ENCODE measurements around the gene NEUROD2. TPM values are rescaled to one million over a fixed set of nuclear protein-coding genes. Genes with fewer than 3 reads are reported as not detected.

The NEUROD2 gene
- total RNA-seq, 2 experiments from 2014 or later = not detected

- no peak overlapping the region for H3K4me3 Mint-ChIP-seq
- H3K9me3 Mint-ChIP-seq = no peaks in the 10 kb centered on the region
- ATAC-seq (ENCODE audit: poor library complexity) (no peak), DNase-seq (no peak)
- POLR2A ChIA-PET = no interaction called here
- H3K27me3 ChIP-seq (ENCODE audit: control insufficient read depth in 1 of 2, insufficient read depth in 2 of 2, low read length in 2 of 2) = no peaks in the 10 kb centered on the region
- H3K27me3 Mint-ChIP-seq = no peaks in the 10 kb centered on the region
- H3K4me1 Mint-ChIP-seq (ENCODE audit: low read depth) = no peaks in the 10 kb centered on the region
- TF ChIP-seq CTCF (IDR thresholded peaks at IDR 0.05) = no peak
- H3K9me3 ChIP-seq (ENCODE audit: control insufficient read depth in 1 of 2, insufficient read depth in 1 of 2, low read length in 2 of 2) = no peaks in the 10 kb centered on the region
- H3K36me3 ChIP-seq (ENCODE audit: insufficient read depth, low read length) = peaks cover 75% of the 10 kb centered on the region
- H3K4me1 ChIP-seq (ENCODE audit: insufficient read depth, low read length) = no peaks in the 10 kb centered on the region
- no peak overlapping the region for H3K27ac Mint-ChIP-seq
- H3K36me3 Mint-ChIP-seq (ENCODE audit: low read depth) = peaks cover 81% of the 10 kb centered on the region
- no peak overlapping the region for H3K27ac ChIP-seq (ENCODE audit: low read depth in 1 of 2, low read length in 2 of 2)
- CTCF ChIA-PET = interaction anchor here (3.1 kb wide), 1 partner anchor 9 kb away, joined by 7 read pairs; no protein-coding TSS in a partner anchor
- no peak overlapping the region for H3K4me3 ChIP-seq (ENCODE audit: low read length)
- intact Hi-C loops (cut with DNase I, micrococcal nuclease) = loop anchor here in 1 of 2 experiments (10.0 kb wide), 1 partner anchor 468 kb away; no protein-coding TSS in a partner anchor
These were observed 51.3 kb downstream of the NEUROD2 start for GRCh38 chr17:39556423-39556822.

GRCh38 chr17:39555368-39555767, 52.4 kb downstream of the NEUROD2 start:
- H3K4me1 Mint-ChIP-seq (ENCODE audit: low read depth) = no peaks in the 10 kb centered on the region
- ATAC-seq (ENCODE audit: poor library complexity) = no peak
- no peaks in the 10 kb centered on the region for H3K9me3 Mint-ChIP-seq
- H3K27me3 ChIP-seq (ENCODE audit: control insufficient read depth in 1 of 2, insufficient read depth in 2 of 2, low read length in 2 of 2) = no peaks in the 10 kb centered on the region
- no peak overlapping the region for H3K27ac Mint-ChIP-seq
- peaks cover 74% of the 10 kb centered on the region for H3K36me3 ChIP-seq (ENCODE audit: insufficient read depth, low read length)
- H3K36me3 Mint-ChIP-seq (ENCODE audit: low read depth) = peaks cover 87% of the 10 kb centered on the region
- H3K27me3 Mint-ChIP-seq = no peaks in the 10 kb centered on the region
- H3K4me1 ChIP-seq (ENCODE audit: insufficient read depth, low read length) = no peaks in the 10 kb centered on the region
- ChIA-PET POLR2A (no interaction called here), CTCF (no interaction called here)
- TF ChIP-seq CTCF (IDR thresholded peaks at IDR 0.05) = no peak
- no peak for DNase-seq
- intact Hi-C loops (cut with DNase I, micrococcal nuclease) = loop anchor here in 1 of 2 experiments (10.0 kb wide), 1 partner anchor 469 kb away; no protein-coding TSS in a partner anchor
- no peak overlapping the region for H3K4me3 ChIP-seq (ENCODE audit: low read length)
- no peak overlapping the region for H3K4me3 Mint-ChIP-seq
- no peaks in the 10 kb centered on the region for H3K9me3 ChIP-seq (ENCODE audit: control insufficient read depth in 1 of 2, insufficient read depth in 1 of 2, low read length in 2 of 2)
- no peak overlapping the region for H3K27ac ChIP-seq (ENCODE audit: low read depth in 1 of 2, low read length in 2 of 2)

Other genes starting within 250 kb of the NEUROD2 start
- gene FBXL20, start 206.3 kb downstream of the NEUROD2 start, total RNA-seq = 10 to 100 TPM; 16.7 to 17.1 TPM
- gene MED1, start 156.7 kb downstream of the NEUROD2 start, total RNA-seq = 10 to 100 TPM; 24.7 to 28.7 TPM
- 100 to 1,000 TPM in 1 of 2 experiments, 10 to 100 TPM in 1; 99.6 to 108 TPM for gene CDK12, start 146.4 kb downstream of the NEUROD2 start, total RNA-seq
- under 1 TPM in 1 of 2 experiments, not detected in 1; 0.25 TPM for gene PPP1R1B, start 19.0 kb upstream of the NEUROD2 start, total RNA-seq
- 10 to 100 TPM; 96.5 to 99.9 TPM for gene STARD3, start 29.2 kb upstream of the NEUROD2 start, total RNA-seq
- gene TCAP, start 57.4 kb upstream of the NEUROD2 start, total RNA-seq = 1 to 10 TPM; 6.4 TPM
- gene PNMT, start 60.5 kb upstream of the NEUROD2 start, total RNA-seq = under 1 TPM in 1 of 2 experiments, not detected in 1; 0.47 TPM
- 10 to 100 TPM; 26.1 to 30.7 TPM for gene PGAP3, start 80.1 kb upstream of the NEUROD2 start, total RNA-seq
- gene ERBB2, start 92.1 kb upstream of the NEUROD2 start, total RNA-seq = 1 to 10 TPM; 2.4 to 4.6 TPM
- gene MIEN1, start 122.6 kb upstream of the NEUROD2 start, total RNA-seq = 10 to 100 TPM; 31.5 to 32.3 TPM
- not detected for gene GRB7, start 130.0 kb upstream of the NEUROD2 start, total RNA-seq

All from CD4-positive, alpha-beta T cell (primary cell).